Endothelial cell of umbilical vein (primary cell): ENCODE measurements around the gene CTTNBP2.

ENCODE experiments used
- CTCF ChIP-seq, 2 donors: IDR thresholded peaks; 1 replicate in 1 of 2; 2 replicates in 1 of 2; pipeline ENCODE4 v1.5.1; 2011; ENCODE audit warnings: low read length in 2 of 2, mild to moderate bottlenecking in 2 of 2, moderate library complexity in 2 of 2, control low read depth in 1 of 2, inconsistent platforms in 1 of 2, low read depth in 1 of 2; ENCODE audit not compliant: insufficient read depth in 1 of 2; ENCODE audit errors: extremely low read depth in 1 of 2
- POLR2A ChIP-seq: IDR thresholded peaks from 2 replicates; pipeline ENCODE4 v1.6.1; 2012; ENCODE audit warnings: low read depth, mild to moderate bottlenecking, control low read depth, low read length

DNA sequence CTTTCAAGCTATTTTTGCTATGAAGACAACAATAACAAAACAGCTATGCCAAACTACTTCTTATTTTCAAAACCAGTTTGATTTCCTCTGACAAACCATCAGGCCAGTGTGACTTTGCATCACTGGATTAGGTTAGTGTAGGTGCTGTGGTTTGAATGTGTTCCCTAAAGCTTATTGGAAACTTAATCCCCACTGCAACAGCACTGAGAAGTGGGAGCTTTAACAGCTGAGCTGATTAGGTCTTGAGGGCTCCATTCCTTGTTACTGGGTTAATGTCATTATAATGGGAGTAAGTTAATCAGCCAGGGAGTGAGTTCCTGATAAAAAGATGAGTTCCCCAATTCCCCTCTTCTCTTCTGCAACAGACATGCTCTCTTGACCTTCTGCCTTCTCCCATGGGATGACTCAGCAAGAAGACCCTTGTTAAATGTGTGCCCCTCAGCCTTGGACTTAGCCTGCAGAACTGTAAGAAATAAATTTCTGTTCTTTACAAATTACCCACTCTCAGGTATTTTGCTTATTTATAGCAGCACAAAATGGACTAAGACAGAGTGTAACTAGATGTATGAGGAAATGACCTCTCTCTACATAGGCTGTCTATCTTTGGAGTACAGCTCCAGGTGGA lies 186.8 kb downstream of the CTTNBP2 start:
- no peak for TF ChIP-seq POLR2A
- no peak for TF ChIP-seq CTCF (IDR thresholded peaks at IDR 0.05; ENCODE audit: extremely low read depth in 1 of 2, insufficient read depth in 1 of 2, low read depth in 1 of 2, low read length in 2 of 2)
